Renal cortex interstitium (tissue), 15 donors: ENCODE measurements around the gene CDCP2. TPM values are rescaled to one million over a fixed set of nuclear protein-coding genes. Genes with fewer than 3 reads are reported as not detected.

ENCODE experiments used
- DNase-seq, 11 donors: peaks; one replicate each; pipeline ENCODE4 v3.0.0-alpha.2; 2013; ENCODE audit warnings: low read depth in 9 of 11, low spot score in 4 of 11; ENCODE audit errors: extremely low read depth in 1 of 11
- long read RNA-seq, 16 experiments: transcript quantifications; one replicate each; lab custom pipeline, GENCODE V29; 2026
- polyA plus RNA-seq, 3 donors: library from polyadenylated mRNA; unstranded; fragments of 120-200 nt; gene quantifications; one replicate each; pipeline ENCODE4 v1.2.1, GENCODE V29; 2013; ENCODE audit not compliant: insufficient read length in 3 of 3

The CDCP2 gene
- under 1 TPM; 0.04 to 0.14 (median 0.12) TPM for polyA plus RNA-seq
- long read RNA-seq, donor 1: 0 reads
- long read RNA-seq, donor 2: 0 reads
- long read RNA-seq, donor 3: 0 reads
- long read RNA-seq, donor 4: 0 reads
- long read RNA-seq, donor 5: 0 reads
- long read RNA-seq, donor 6: 0 reads
- long read RNA-seq, donor 7: 0 reads
- long read RNA-seq, donor 8: 0 reads
- long read RNA-seq, donor 9: 0 reads
- long read RNA-seq, donor 10: 0 reads
- long read RNA-seq, donor 11: 0 reads
- long read RNA-seq, donor 12: 0 reads
- long read RNA-seq, donor 13: 0 reads
- long read RNA-seq, donor 14: 0 reads
- long read RNA-seq, donor 15: 0 reads
- long read RNA-seq, donor 16: 0 reads

DNA sequence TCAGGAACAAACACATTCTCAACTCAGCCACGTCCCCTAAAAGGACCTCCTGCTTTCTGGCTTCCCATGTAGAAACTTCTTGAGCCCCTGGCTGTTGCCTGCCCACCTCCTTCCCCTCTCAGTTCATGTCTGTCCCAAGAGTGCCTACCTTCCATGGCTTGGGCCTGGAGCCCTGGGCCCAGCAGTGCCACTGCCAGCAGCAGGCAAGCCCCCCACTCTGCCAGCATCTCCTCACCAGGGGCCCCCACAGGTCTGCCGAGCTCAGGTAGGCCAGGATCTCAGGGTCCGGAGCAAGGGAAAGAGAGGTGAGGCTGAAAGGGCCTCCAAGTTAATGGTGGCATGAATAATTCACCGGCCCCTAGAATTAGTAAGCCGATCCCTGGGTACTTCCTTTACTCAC lies at the start of gene CDCP2:
TSS of gene CDCP2 (minus strand) at position 305 of the 400 bp plus-strand sequence. CDS start at position 227, 78 bp downstream.
- DNase-seq: no peak

DNA sequence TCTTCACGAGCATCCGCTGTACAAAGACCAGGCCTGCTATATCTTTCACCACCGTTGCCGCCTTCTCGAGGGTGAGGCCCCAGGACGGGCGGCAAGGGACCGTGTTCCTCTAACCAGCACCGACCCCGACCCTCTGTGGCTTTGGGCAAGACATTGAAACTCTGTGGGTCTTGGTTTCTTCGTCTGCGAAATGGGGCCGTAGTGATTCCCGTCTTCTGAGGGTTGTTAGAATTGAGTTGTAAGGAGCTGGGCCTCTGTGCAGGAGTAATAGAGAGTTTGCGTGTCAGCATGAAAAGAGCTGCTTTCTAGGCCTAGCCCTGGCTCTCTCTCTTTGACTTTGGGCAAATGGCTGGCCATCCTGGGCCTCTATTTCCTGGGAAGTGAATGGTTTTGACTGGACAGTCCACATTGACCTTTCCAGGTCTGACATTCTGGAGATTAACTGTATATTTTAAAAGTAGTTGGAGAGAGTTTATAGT lies 47.8 kb upstream of the CDCP2 start:
- no peak for DNase-seq

- peak; percentile 89 to 99 (median 95) for DNase-seq
Observed at GRCh38 chr1:54199765-54200518, 47.1 kb upstream of the CDCP2 start, which contains the start of the genes CYB5RL and MRPL37. Gene CYB5RL (minus strand): TSS chr1:54200030. CDS start chr1:54195616, 4,414 bp downstream. Gene MRPL37 (plus strand): TSS chr1:54200167. CDS start chr1:54200244, 77 bp downstream.

GRCh38 chr1:54199151-54199764 lies 46.5 kb upstream of the CDCP2 start:
- no peak for DNase-seq

GRCh38 chr1:54193453-54193852 lies 40.7 kb upstream of the CDCP2 start:
- DNase-seq: no peak

DNA sequence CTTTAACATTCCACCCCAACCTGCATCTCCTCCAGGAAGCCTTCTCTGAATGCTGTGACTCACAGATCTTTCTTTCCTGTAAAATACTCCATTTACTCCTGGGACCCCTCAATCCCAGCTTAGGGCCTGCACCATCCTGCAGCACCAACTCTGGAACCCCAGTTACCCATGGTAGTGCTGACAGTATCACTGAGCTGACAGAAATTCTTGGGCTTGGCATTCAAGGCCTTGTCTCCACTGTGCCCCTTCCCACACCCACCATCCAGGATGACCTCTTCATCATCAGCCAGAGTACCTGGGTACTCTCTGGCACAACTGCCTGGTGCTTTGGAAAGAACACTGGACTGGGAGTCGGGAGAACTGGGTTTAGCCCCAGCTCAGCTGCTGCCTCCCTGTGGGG lies 38.7 kb upstream of the CDCP2 start:
- DNase-seq: no peak

GRCh38 chr1:54190526-54190925 lies 37.7 kb upstream of the CDCP2 start:
- no peak for DNase-seq

DNA sequence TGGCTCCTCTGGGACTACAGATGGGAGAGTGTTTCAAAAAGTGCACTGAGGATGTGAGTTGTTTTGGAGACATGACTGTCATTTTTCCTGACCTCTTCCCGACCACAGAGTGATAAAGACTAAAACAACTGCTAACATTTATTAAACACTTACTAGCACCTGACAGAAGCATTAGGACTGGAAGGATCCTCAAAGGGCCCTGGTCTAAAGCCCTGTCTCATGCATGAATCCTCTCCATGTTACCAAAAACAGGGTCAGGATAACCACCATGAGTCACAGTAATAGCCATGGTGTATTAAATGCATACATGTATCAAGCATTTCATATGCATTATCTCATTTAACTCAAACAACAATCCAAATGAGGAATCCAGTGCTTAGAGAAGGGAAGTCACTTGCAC lies 35.5 kb upstream of the CDCP2 start:
- no peak for DNase-seq

DNA sequence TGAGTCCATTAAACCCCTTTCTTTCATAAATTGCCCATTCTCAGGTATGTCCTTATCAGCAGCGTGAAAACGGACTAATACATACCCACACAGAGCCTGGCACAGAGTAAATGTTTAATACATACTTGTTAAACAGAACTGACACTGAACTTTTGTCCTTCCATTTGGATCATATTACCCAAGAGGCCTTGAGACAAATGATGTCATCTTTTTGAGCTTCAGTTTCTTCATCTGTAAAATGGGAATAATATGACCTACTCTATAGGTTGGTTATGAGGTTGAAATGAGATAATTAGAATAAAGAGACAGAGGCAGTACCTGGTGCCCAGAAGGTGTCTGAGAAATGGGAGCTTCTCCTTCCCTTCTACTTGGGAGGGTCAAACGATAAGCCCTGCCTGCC lies 33.3 kb upstream of the CDCP2 start:
- DNase-seq: no peak

DNA sequence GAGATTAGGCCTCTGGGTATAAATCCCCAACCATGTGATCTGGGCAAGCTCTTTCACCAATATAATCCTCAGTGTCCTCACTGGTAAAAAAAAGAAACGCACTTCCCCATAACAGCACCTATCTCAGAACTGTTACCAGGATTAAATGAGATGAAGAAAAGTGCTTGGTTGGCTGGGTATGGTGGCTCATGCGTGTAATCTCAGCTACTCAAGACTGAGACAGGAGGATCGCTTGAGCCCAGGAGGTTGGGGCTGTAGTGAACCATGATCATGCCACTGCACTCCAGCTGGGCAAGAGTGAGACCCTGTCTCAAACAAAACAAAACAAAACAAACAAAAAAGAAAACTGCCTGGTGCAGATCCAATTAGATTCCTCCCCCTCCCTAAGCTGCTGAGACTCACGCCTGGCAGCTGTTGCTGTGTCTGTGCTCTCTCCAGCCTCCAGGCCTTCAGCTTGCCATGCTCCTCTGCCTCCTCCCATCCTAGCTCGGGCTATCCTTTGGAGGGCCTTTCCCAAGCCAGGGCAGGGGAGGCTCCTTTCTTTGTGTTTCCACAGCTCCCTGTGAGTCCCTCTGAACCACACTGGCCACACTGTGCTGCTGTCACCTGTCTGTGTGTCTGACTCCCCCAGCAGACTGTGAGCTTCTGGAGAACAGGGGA lies 28.0 kb upstream of the CDCP2 start:
- no peak for DNase-seq

DNA sequence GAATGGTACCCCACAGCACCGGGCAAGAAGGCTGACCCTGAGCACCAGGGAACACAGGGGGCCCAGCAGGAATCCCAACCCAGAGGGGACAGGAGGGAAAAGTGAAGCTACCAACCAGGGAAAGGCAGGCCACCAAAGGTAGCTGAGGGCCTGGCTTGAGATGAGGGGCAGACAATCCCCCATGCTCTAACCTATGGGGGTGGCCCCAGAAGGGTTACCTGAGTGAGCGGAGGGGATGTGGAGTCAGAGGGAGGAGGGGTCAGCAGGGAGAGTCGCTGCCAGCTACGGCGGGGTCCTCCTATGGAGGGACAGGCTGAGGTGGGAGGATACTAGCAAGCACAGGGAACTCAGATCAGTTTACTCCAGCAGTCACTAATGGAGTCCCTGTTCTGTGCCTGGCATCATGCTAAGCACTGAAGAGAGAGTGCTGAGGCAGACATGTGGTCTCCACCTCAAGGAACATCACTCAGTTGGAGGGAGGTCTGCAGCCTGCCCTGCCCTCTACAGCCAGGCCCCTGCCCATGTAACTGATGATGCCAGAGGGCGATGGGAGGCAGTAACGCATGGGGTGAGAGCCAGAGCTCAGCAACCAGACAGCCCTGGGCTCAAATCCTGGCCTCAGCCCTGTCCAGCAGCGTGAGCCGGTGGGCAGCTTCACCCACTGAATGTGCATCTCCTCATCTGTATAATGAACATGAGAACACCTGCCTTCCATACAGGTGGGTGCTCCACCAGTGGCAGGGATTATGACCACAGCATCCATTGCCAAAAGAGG lies 25.7 kb upstream of the CDCP2 start:
- DNase-seq: no peak

DNA sequence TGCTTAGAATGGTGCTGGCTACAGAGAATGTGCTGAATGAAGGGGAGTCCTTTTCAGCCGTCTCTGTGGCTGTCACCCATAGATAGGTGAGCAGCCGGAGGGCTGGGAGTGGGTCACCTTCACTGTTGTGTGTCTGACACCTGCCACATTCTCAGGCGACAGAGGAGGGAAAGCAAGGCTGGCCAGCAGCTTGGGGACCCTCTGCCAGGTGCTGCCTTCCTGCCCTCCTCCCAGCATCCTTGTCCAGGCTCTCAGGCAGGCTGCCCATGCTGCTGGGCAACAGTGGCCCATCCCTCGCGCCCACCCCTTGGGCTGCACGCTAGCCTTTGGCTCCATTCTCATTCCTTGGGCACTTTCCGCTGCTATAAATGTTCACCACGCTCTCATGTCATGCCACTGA lies 24.9 kb upstream of the CDCP2 start:
- DNase-seq: no peak

- no peak for DNase-seq
Observed at GRCh38 chr1:54176621-54177327, 24.0 kb upstream of the CDCP2 start.

DNA sequence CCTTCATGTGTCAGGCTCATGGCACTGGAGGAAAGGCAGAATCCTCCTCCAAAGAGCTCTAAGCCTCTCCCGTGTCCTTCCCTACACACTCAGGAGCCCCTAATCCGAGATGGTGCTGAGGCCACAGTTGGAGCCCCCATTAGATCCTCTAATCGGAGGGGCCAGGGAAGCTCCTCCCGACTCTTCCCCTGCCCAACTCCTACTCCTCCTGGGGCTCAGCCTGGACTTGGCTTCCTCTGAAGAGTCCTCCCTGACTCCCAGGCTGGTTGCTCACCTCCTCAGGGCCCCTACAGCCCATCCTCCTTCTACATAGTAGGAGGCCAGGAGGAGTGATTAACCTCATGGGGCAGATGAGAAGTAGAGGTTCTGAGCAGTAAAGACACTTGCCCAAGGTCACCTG lies 21.3 kb upstream of the CDCP2 start:
- no peak for DNase-seq

DNA sequence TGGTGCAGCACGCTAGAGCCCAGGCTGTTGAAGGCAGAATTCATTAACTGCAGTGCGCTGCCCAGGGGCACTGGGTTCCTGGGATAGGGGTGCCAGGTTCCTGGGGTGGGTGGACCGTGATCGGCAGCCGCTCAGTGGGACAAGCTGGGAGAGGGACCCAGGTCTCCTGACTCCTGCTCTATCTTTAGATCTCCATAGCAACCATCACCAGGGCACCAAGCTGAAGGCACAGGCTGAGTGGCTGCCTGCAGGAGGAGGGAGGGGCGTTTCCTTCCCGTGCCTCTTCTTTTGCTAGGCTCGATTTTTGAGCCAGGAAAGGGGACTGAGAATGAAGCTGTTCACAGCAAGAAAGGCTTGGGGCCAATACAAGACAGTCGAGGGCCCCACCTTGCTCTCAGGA lies 20.9 kb upstream of the CDCP2 start:
- no peak for DNase-seq

- no peak for DNase-seq
Observed at GRCh38 chr1:54172614-54173599, 20.1 kb upstream of the CDCP2 start.

- DNase-seq: no peak
Observed at GRCh38 chr1:54171606-54172005, 18.8 kb upstream of the CDCP2 start.
